ENCODE data around the gene NIPBL. TPM values are rescaled to one million over a fixed set of nuclear protein-coding genes. Genes with fewer than 3 reads are reported as not detected.
"Not testable (repeated sequence)": the region's sequence is repeated elsewhere in the genome, so short reads cannot be mapped to it uniquely, and the experiment has no call there.

NIPBL gene
- total and polyA plus RNA-seq, 10 of the 15 experiments (the other 5 are each of a cell fraction or from before 2014, with no cell fraction given), result 10.4 to 50.4 (median 20.2) TPM

- H3K4me3 ChIP-seq; RAD21 ChIA-PET (ENCODE audit: unreplicated experiment); BruUV-seq (replicated peaks); CTCF ChIA-PET; ATAC-seq; H2AFZ ChIP-seq (ENCODE audit: control insufficient read depth, low read depth, low read length); H3K27me3 ChIP-seq (replicated peaks in 1 of 2; ENCODE audit: control insufficient read depth in 2 of 2, insufficient read depth in 2 of 2, low read length in 1 of 2); POLR2A ChIA-PET; DNase-seq (ENCODE audit: low read depth, low spot score); H3K9me3 ChIP-seq (replicated peaks; ENCODE audit: control insufficient read depth, insufficient read depth, low read length); in situ Hi-C loops (cut with MboI); H3K4me1 ChIP-seq (ENCODE audit: control insufficient read depth, insufficient read depth, low read length); FAIRE-seq; intact Hi-C loops (cut with micrococcal nuclease; ENCODE audit: unreplicated experiment); H3K27ac ChIP-seq (ENCODE audit: control insufficient read depth, insufficient read depth); H3K79me2 ChIP-seq (ENCODE audit: control insufficient read depth, insufficient read depth, low read length); H3K36me3 ChIP-seq (ENCODE audit: control insufficient read depth in 2 of 2, insufficient read depth in 2 of 2, low read length in 1 of 2); H3K9ac ChIP-seq (ENCODE audit: control insufficient read depth, insufficient read depth, low read length); H4K20me1 ChIP-seq (ENCODE audit: control insufficient read depth, insufficient read depth); SMC1A ChIA-PET (ENCODE audit: uncharacterized antibody, unreplicated experiment); H3K4me2 ChIP-seq (ENCODE audit: control insufficient read depth, insufficient read depth): not testable (repeated sequence)
- 63% methylated on average over 1 of the region's 1 CpG for WGBS (ENCODE audit: insufficient coverage, insufficient replicate concordance, low lambda C conversion rate, missing lambda C conversion rate)
Observed at GRCh38 chr5:37086026-37086425, 209.5 kb downstream of the NIPBL start.

- no peaks in the 10 kb centered on the region for H3K36me3 ChIP-seq (ENCODE audit: control insufficient read depth in 2 of 2, insufficient read depth in 2 of 2, low read length in 1 of 2)
- no peaks in the 10 kb centered on the region for H4K20me1 ChIP-seq (ENCODE audit: control insufficient read depth, insufficient read depth)
- H3K4me1 ChIP-seq (ENCODE audit: control insufficient read depth, insufficient read depth, low read length), result no peaks in the 10 kb centered on the region
- H2AFZ ChIP-seq (ENCODE audit: control insufficient read depth, low read depth, low read length), result no peak overlapping the region
- H3K4me3 ChIP-seq, result no peak overlapping the region
- ChIA-PET CTCF (interaction anchor here (0.8 kb wide), 1 partner anchor 89 kb away, joined by 3 read pairs; no protein-coding TSS in a partner anchor), SMC1A (ENCODE audit: uncharacterized antibody, unreplicated experiment) (no interaction called here), RAD21 (ENCODE audit: unreplicated experiment) (no interaction called here), POLR2A (no interaction called here)
- intact Hi-C loops (cut with micrococcal nuclease; ENCODE audit: unreplicated experiment), result no loop called here
- ATAC-seq (no peak), FAIRE-seq (no peak), DNase-seq (ENCODE audit: low read depth, low spot score) (no peak)
- no peak overlapping the region for H3K27ac ChIP-seq (ENCODE audit: control insufficient read depth, insufficient read depth)
- H3K9ac ChIP-seq (ENCODE audit: control insufficient read depth, insufficient read depth, low read length), result no peak overlapping the region
- WGBS (ENCODE audit: insufficient coverage, insufficient replicate concordance, low lambda C conversion rate, missing lambda C conversion rate), result 80% methylated on average over 12 of the region's 12 CpGs
- H3K9me3 ChIP-seq (replicated peaks; ENCODE audit: control insufficient read depth, insufficient read depth, low read length), result no peaks in the 10 kb centered on the region
- in situ Hi-C loops (cut with MboI), result no loop called here
- no peak overlapping the region for H3K4me2 ChIP-seq (ENCODE audit: control insufficient read depth, insufficient read depth)
- no TSS peak for BruUV-seq (replicated peaks)
- H3K79me2 ChIP-seq (ENCODE audit: control insufficient read depth, insufficient read depth, low read length), result no peaks in the 10 kb centered on the region
- H3K27me3 ChIP-seq (replicated peaks in 1 of 2; ENCODE audit: control insufficient read depth in 2 of 2, insufficient read depth in 2 of 2, low read length in 1 of 2), result no peaks in the 10 kb centered on the region
- no peak for TF ChIP-seq E2F8 (IDR thresholded peaks at IDR 0.05; ENCODE audit: low read depth, partially characterized antibody)
- no peak for TF ChIP-seq IRF3 (IDR thresholded peaks at IDR 0.05)
- no peak for TF ChIP-seq ASH2L (IDR thresholded peaks at IDR 0.05; ENCODE audit: borderline replicate concordance, low read depth)
- no peak for TF ChIP-seq HDAC6 (IDR thresholded peaks at IDR 0.05; ENCODE audit: unreplicated experiment)
- no peak for TF ChIP-seq ZSCAN29 (IDR thresholded peaks at IDR 0.05)
- TF ChIP-seq HDAC2 (IDR thresholded peaks at IDR 0.05), result no peak
- TF ChIP-seq RELA (IDR thresholded peaks at IDR 0.05; ENCODE audit: borderline replicate concordance, partially characterized antibody), result no peak
- TF ChIP-seq MTA3 (IDR thresholded peaks at IDR 0.05; ENCODE audit: borderline replicate concordance, low read length), result no peak
- TF ChIP-seq HCFC1 (IDR thresholded peaks at IDR 0.05; ENCODE audit: low read length), result no peak
- TF ChIP-seq SIX5 (IDR thresholded peaks at IDR 0.05; ENCODE audit: low read depth, low read length, severe bottlenecking), result no peak
- TF ChIP-seq SMAD1 (IDR thresholded peaks at IDR 0.05; ENCODE audit: low read depth, partially characterized antibody), result no peak
- no peak for TF ChIP-seq RUNX3 (IDR thresholded peaks at IDR 0.05; ENCODE audit: low read length)
- no peak for TF ChIP-seq FOXK2 (IDR thresholded peaks at IDR 0.05)
- no peak for TF ChIP-seq YY1 (IDR thresholded peaks at IDR 0.05; ENCODE audit: low read depth, low read length)
- no peak for TF ChIP-seq SMAD5 (IDR thresholded peaks at IDR 0.05; ENCODE audit: low read depth)
Observed at GRCh38 chr5:37086466-37087173, 210.1 kb downstream of the NIPBL start.
